GM18870 (cell line): ENCODE measurements around the gene TIMELESS.
"Not testable (repeated sequence)": the region's sequence is repeated elsewhere in the genome, so short reads cannot be mapped to it uniquely, and the experiment has no call there.

Experiments used
- ATAC-seq: cut with Tn5 transposase; IDR thresholded peaks from one replicate; pipeline ENCODE4 v1.9.1; 2021; ENCODE audit warnings: moderate library complexity; ENCODE audit not compliant: unreplicated experiment

TIMELESS gene

GRCh38 chr12:56448860-56449621 lies at the start of gene TIMELESS:
TIMELESS (minus strand) TSS chr12:56449426; CDS start chr12:56434170, 15,256 bp downstream.
- peak; percentile 75 for ATAC-seq

- ATAC-seq: not testable (repeated sequence)
Measured at GRCh38 chr12:56498126-56498902, 49.1 kb upstream of the TIMELESS start.

- ATAC-seq: not testable (repeated sequence)
Measured at GRCh38 chr12:56496704-56497103, 47.5 kb upstream of the TIMELESS start.

GRCh38 chr12:56494481-56494880 lies 45.3 kb upstream of the TIMELESS start:
- not testable (repeated sequence) for ATAC-seq

- not testable (repeated sequence) for ATAC-seq
Measured at GRCh38 chr12:56494106-56494415, 44.8 kb upstream of the TIMELESS start.

GRCh38 chr12:56493409-56494105 lies 44.3 kb upstream of the TIMELESS start:
- not testable (repeated sequence) for ATAC-seq

GRCh38 chr12:56490360-56490759 lies 41.1 kb upstream of the TIMELESS start:
- ATAC-seq: no peak

GRCh38 chr12:56488041-56488955 lies 39.1 kb upstream of the TIMELESS start, which contains the start of gene GLS2:
GLS2 (minus strand) TSS chr12:56488161; CDS start chr12:56488118, 43 bp downstream.
- ATAC-seq: peak; percentile 81

- ATAC-seq: no peak
Measured at GRCh38 chr12:56487448-56488040, 38.3 kb upstream of the TIMELESS start.

GRCh38 chr12:56486694-56487093 lies 37.5 kb upstream of the TIMELESS start:
- ATAC-seq: no peak

- no peak for ATAC-seq
Measured at GRCh38 chr12:56484566-56484965, 35.3 kb upstream of the TIMELESS start.

- ATAC-seq: no peak
Measured at GRCh38 chr12:56479625-56480024, 30.4 kb upstream of the TIMELESS start.

- ATAC-seq: no peak
Measured at GRCh38 chr12:56477521-56478225, 28.4 kb upstream of the TIMELESS start.

GRCh38 chr12:56476972-56477432 lies 27.8 kb upstream of the TIMELESS start:
- no peak for ATAC-seq

GRCh38 chr12:56476143-56476542 lies 26.9 kb upstream of the TIMELESS start:
- no peak for ATAC-seq

GRCh38 chr12:56474389-56474788 lies 25.2 kb upstream of the TIMELESS start:
- no peak for ATAC-seq

- no peak for ATAC-seq
Measured at GRCh38 chr12:56469007-56469930, 20.0 kb upstream of the TIMELESS start.
